CD4-positive, alpha-beta memory T cell (primary cell): Measurements from ENCODE around the gene TMEM225B. TPM values are rescaled to one million over a fixed set of nuclear protein-coding genes. Genes with fewer than 3 reads are reported as not detected.

Experiments
- CTCF ChIA-PET: fragments of 350-600 bp; sonication (Branson Sonifier 250); formaldehyde crosslinking; loops from one replicate; lab custom pipeline; 2021; ENCODE audit warnings: inconsistent platforms; ENCODE audit not compliant: partially characterized antibody; lab: Charles Lee
- POLR2A ChIA-PET: fragments of 350-600 bp; sonication (Branson Sonifier 250); formaldehyde crosslinking; loops from one replicate; lab custom pipeline; 2021; ENCODE audit not compliant: partially characterized antibody; lab: Charles Lee
- DNase-seq, 5 donors: peaks; one replicate each; pipeline versions ENCODE4 v3.0.0 to v3.0.0-alpha.2; 2020 to 2022; ENCODE audit warnings: mixed read lengths in 1 of 5
- H3K27ac ChIP-seq: one replicate; pipeline ENCODE4 v1.7.0; 2013; ENCODE audit warnings: low read depth, low read length
- H3K27me3 ChIP-seq: 2 replicates; pipeline ENCODE4 v1.7.0; 2013; ENCODE audit warnings: mild to moderate bottlenecking, low read length, moderate library complexity; ENCODE audit not compliant: insufficient read depth
- H3K36me3 ChIP-seq: 2 replicates; pipeline ENCODE4 v1.7.0; 2013; ENCODE audit warnings: mild to moderate bottlenecking, low read length, moderate library complexity; ENCODE audit not compliant: insufficient read depth
- H3K4me1 ChIP-seq: 2 replicates; pipeline ENCODE4 v1.7.0; 2013; ENCODE audit warnings: mild to moderate bottlenecking, low read length, moderate library complexity; ENCODE audit not compliant: insufficient read depth
- H3K4me3 ChIP-seq, 2 donors: one replicate each; pipeline ENCODE4 v1.7.0; 2013; ENCODE audit warnings: low read length in 2 of 2, mild to moderate bottlenecking in 1 of 2
- H3K9me3 ChIP-seq, 2 donors: one replicate each; pipeline ENCODE4 v1.7.0; 2013; ENCODE audit warnings: low read length in 2 of 2, control low read depth in 1 of 2; ENCODE audit not compliant: control insufficient read depth in 1 of 2
- H3K27ac Mint-ChIP-seq, 7 donors: one replicate each; pipeline ENCODE4 v1.8.0; 2020 to 2021; ENCODE audit warnings: mixed read lengths in 7 of 7, mild to moderate bottlenecking in 6 of 7, inconsistent platforms in 3 of 7, moderate library complexity in 3 of 7
- H3K27me3 Mint-ChIP-seq, 2 donors: one replicate each; pipeline ENCODE4 v1.8.0; 2020 to 2021; ENCODE audit warnings: mixed read lengths in 2 of 2
- H3K36me3 Mint-ChIP-seq, 2 donors: one replicate each; pipeline ENCODE4 v1.8.0; 2020 to 2021; ENCODE audit warnings: mixed read lengths in 2 of 2, inconsistent platforms in 1 of 2, mild to moderate bottlenecking in 1 of 2
- H3K4me1 Mint-ChIP-seq, 4 donors: one replicate each; pipeline ENCODE4 v1.8.0; 2020 to 2021; ENCODE audit warnings: mixed read lengths in 4 of 4, mild to moderate bottlenecking in 1 of 4
- H3K4me3 Mint-ChIP-seq, 8 donors: one replicate each; pipeline ENCODE4 v1.8.0; 2020 to 2021; ENCODE audit warnings: mixed read lengths in 8 of 8, mild to moderate bottlenecking in 7 of 8, moderate library complexity in 6 of 8, inconsistent platforms in 3 of 8
- H3K9me3 Mint-ChIP-seq, 8 donors: one replicate each; pipeline ENCODE4 v1.8.0; 2020 to 2021; ENCODE audit warnings: mixed read lengths in 8 of 8, mild to moderate bottlenecking in 5 of 8, inconsistent platforms in 3 of 8, moderate library complexity in 1 of 8
- intact Hi-C: fragments of 100-400 bp; cut with micrococcal nuclease; formaldehyde crosslinking; loops from one replicate; pipeline ENCODE4 v1.15.1; 2023
- polyA plus RNA-seq, 2 donors: library from polyadenylated mRNA; unstranded; fragments of 300-500 nt; fragmentation: Illumina TruSeq; gene quantifications; one replicate each; pipeline ENCODE4 v1.2.3, GENCODE V29; 2021
- total RNA-seq, 2 experiments: library from RNA; stranded (reverse); gene quantifications; one replicate each; pipeline ENCODE4 v1.2.3, GENCODE V29; 2021

Gene TMEM225B
- total and polyA plus RNA-seq, 4 experiments from 2014 or later = 0.61 to 1.1 (median 1.0) TPM

GRCh38 chr7:99596408-99596955 is 1.6 kb upstream of the TMEM225B start:
- Mint-ChIP-seq H3K4me3 (no peak overlapping the region), H3K36me3 (no peaks in the 10 kb centered on the region), H3K9me3 (no peaks in the 10 kb centered on the region), H3K27ac (no peak overlapping the region), H3K4me1 (no peaks in the 10 kb centered on the region), H3K27me3 (no peaks in the 10 kb centered on the region)
- Histone ChIP-seq H3K27me3 (no peaks in the 10 kb centered on the region), H3K27ac (no peak overlapping the region), H3K9me3 (no peaks in the 10 kb centered on the region), H3K4me3 (no peak overlapping the region), H3K4me1 (no peaks in the 10 kb centered on the region), H3K36me3 (no peaks in the 10 kb centered on the region)
- ChIA-PET POLR2A (no interaction called here), CTCF (no interaction called here)
- DNase-seq = no peak
- intact Hi-C loops = no loop called here

- H3K4me3 Mint-ChIP-seq = no peak overlapping the region
- no peaks in the 10 kb centered on the region for H3K36me3 Mint-ChIP-seq
- intact Hi-C loops = no loop called here
- Histone ChIP-seq H3K4me1 (no peaks in the 10 kb centered on the region), H3K36me3 (no peaks in the 10 kb centered on the region), H3K27me3 (no peaks in the 10 kb centered on the region), H3K27ac (no peak overlapping the region), H3K4me3 (no peak overlapping the region), H3K9me3 (no peaks in the 10 kb centered on the region)
- no peaks in the 10 kb centered on the region for H3K4me1 Mint-ChIP-seq
- no peaks in the 10 kb centered on the region for H3K9me3 Mint-ChIP-seq
- ChIA-PET POLR2A (interaction anchor here (1.4 kb wide), 1 partner anchor 42 kb away, joined by 3 read pairs; no protein-coding TSS in a partner anchor), CTCF (no interaction called here)
- H3K27ac Mint-ChIP-seq = peak overlapping the region in 1 of 7 donors; percentile 7
- DNase-seq = no peak
- H3K27me3 Mint-ChIP-seq = no peaks in the 10 kb centered on the region
Observed at GRCh38 chr7:99599836-99600235, 1.8 kb downstream of the TMEM225B start.

GRCh38 chr7:99601656-99602310 is 3.7 kb downstream of the TMEM225B start:
- Histone ChIP-seq H3K9me3 (no peaks in the 10 kb centered on the region), H3K36me3 (no peaks in the 10 kb centered on the region), H3K4me3 (no peak overlapping the region), H3K27ac (no peak overlapping the region), H3K4me1 (no peaks in the 10 kb centered on the region), H3K27me3 (no peaks in the 10 kb centered on the region)
- ChIA-PET CTCF (interaction anchor here (0.8 kb wide), 1 partner anchor 23 kb away, joined by 3 read pairs; no protein-coding TSS in a partner anchor), POLR2A (no interaction called here)
- Mint-ChIP-seq H3K9me3 (no peaks in the 10 kb centered on the region), H3K27ac (no peak overlapping the region), H3K27me3 (peaks cover 0 to 2% of the 10 kb centered on the region in 2 donors), H3K4me1 (no peaks in the 10 kb centered on the region), H3K36me3 (no peaks in the 10 kb centered on the region), H3K4me3 (peak overlapping the region in 1 of 8 donors; percentile 41)
- no peak for DNase-seq
- intact Hi-C loops = no loop called here

GRCh38 chr7:99605527-99605926 is 7.5 kb downstream of the TMEM225B start:
- Mint-ChIP-seq H3K4me3 (no peak overlapping the region), H3K27ac (no peak overlapping the region), H3K4me1 (no peaks in the 10 kb centered on the region), H3K9me3 (no peaks in the 10 kb centered on the region), H3K36me3 (no peaks in the 10 kb centered on the region), H3K27me3 (peaks cover 0 to 2% of the 10 kb centered on the region in 2 donors)
- Histone ChIP-seq H3K36me3 (no peaks in the 10 kb centered on the region), H3K4me1 (no peaks in the 10 kb centered on the region), H3K27me3 (no peaks in the 10 kb centered on the region), H3K27ac (no peak overlapping the region), H3K9me3 (no peaks in the 10 kb centered on the region), H3K4me3 (no peak overlapping the region)
- CTCF ChIA-PET = no interaction called here
- POLR2A ChIA-PET = no interaction called here
- intact Hi-C loops = no loop called here
- no peak for DNase-seq

GRCh38 chr7:99606531-99606930 is 8.5 kb downstream of the TMEM225B start:
- peaks cover 0 to 2% of the 10 kb centered on the region in 2 donors for H3K27me3 Mint-ChIP-seq
- POLR2A ChIA-PET = no interaction called here
- H3K36me3 Mint-ChIP-seq = no peaks in the 10 kb centered on the region
- DNase-seq = no peak
- no peaks in the 10 kb centered on the region for H3K9me3 Mint-ChIP-seq
- H3K27ac Mint-ChIP-seq = peak overlapping the region in 1 of 7 donors; percentile 7
- H3K4me3 Mint-ChIP-seq = no peak overlapping the region
- H3K27ac ChIP-seq = no peak overlapping the region
- no peaks in the 10 kb centered on the region for H3K9me3 ChIP-seq
- no peaks in the 10 kb centered on the region for H3K4me1 ChIP-seq
- no peaks in the 10 kb centered on the region for H3K36me3 ChIP-seq
- H3K4me1 Mint-ChIP-seq = no peaks in the 10 kb centered on the region
- H3K27me3 ChIP-seq = no peaks in the 10 kb centered on the region
- CTCF ChIA-PET = no interaction called here
- no peak overlapping the region for H3K4me3 ChIP-seq
- intact Hi-C loops = no loop called here

GRCh38 chr7:99607548-99607947 is 9.5 kb downstream of the TMEM225B start:
- intact Hi-C loops = no loop called here
- Histone ChIP-seq H3K27me3 (no peaks in the 10 kb centered on the region), H3K4me3 (no peak overlapping the region), H3K9me3 (no peaks in the 10 kb centered on the region), H3K4me1 (no peaks in the 10 kb centered on the region), H3K36me3 (no peaks in the 10 kb centered on the region), H3K27ac (no peak overlapping the region)
- Mint-ChIP-seq H3K27ac (no peak overlapping the region), H3K4me3 (peak overlapping the region in 1 of 8 donors; percentile 5), H3K4me1 (no peaks in the 10 kb centered on the region), H3K36me3 (no peaks in the 10 kb centered on the region), H3K27me3 (peaks cover 0 to 2% of the 10 kb centered on the region in 2 donors), H3K9me3 (no peaks in the 10 kb centered on the region)
- DNase-seq = no peak
- CTCF ChIA-PET = no interaction called here
- POLR2A ChIA-PET = no interaction called here

- no peak overlapping the region for H3K27ac ChIP-seq
- no peak overlapping the region for H3K27ac Mint-ChIP-seq
- H3K4me3 Mint-ChIP-seq = peak overlapping the region in 3 of 8 donors; percentile 4 to 72 (median 12)
- no peaks in the 10 kb centered on the region for H3K27me3 ChIP-seq
- H3K9me3 ChIP-seq = no peaks in the 10 kb centered on the region
- H3K4me3 ChIP-seq = no peak overlapping the region
- ChIA-PET CTCF (no interaction called here), POLR2A (interaction anchor here (3.2 to 3.6 kb wide), 2 partner anchors 56 to 110 kb away, joined by 19 to 53 read pairs; partner anchors contain the start of genes ZKSCAN5 and ZNF655)
- intact Hi-C loops = no loop called here
- no peak for DNase-seq
- peaks cover 21% of the 10 kb centered on the region for H3K4me1 ChIP-seq
- no peaks in the 10 kb centered on the region for H3K9me3 Mint-ChIP-seq
- peaks cover 13% of the 10 kb centered on the region for H3K36me3 ChIP-seq
- peaks cover 18 to 46% (median 32%) of the 10 kb centered on the region in 4 donors for H3K4me1 Mint-ChIP-seq
- H3K27me3 Mint-ChIP-seq = no peaks in the 10 kb centered on the region
- peaks cover 9 to 28% of the 10 kb centered on the region in 2 donors for H3K36me3 Mint-ChIP-seq
Observed at GRCh38 chr7:99614495-99614894, 16.4 kb downstream of the TMEM225B start.
